ENCODE data around the gene OR13F1.

GRCh38 chr9:104485014-104485413, 19.0 kb upstream of the OR13F1 start:
- TF ChIP-seq EP300 (IDR thresholded peaks at IDR 0.05) (no peak), CTCF (IDR thresholded peaks at IDR 0.05) (no peak), POLR2A (IDR thresholded peaks at IDR 0.05) (no peak), POLR2AphosphoS5 (IDR thresholded peaks at IDR 0.05) (no peak)
